LNCAP (cell line): ENCODE measurements around the gene INSRR.

Source experiments
- TF ChIP-seq, protein P1 (sequence below): fragments of 450-650 bp; IDR thresholded peaks from 2 replicates; pipeline ENCODE4 v1.5.1; 2017; ENCODE audit warnings: mild to moderate bottlenecking

The INSRR gene

DNA sequence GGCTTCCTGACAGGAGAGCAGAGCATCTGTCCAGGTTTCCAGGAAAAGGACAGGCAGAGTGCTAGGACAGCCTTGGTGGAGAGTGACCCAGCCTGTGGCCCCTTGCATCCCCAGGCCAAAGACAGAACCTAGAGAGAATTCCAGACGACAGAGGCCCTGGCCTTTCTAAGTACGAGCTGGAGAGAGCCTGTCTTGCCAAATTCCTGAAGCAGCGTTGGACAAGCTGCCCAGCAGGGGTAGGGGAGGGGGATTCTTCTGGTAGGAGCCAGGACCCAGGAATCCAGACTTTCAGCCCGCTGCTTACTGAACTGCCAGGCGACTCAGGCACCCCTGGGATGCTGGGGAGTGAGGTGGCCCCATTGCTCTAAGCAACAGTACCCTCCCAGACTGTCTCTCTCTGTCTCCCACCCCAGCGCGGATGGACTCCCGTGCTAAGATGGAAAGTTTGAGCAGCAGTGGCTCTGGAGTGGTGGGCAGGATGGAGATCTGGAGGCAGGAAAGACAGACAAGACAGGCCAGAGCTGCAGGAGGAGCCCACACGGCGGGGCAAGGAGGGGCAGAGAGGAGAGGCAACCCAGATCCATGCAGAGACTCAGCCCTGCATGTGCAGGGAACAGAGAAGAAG is 25.8 kb upstream of the INSRR start:
- TF ChIP-seq, protein P1, sequence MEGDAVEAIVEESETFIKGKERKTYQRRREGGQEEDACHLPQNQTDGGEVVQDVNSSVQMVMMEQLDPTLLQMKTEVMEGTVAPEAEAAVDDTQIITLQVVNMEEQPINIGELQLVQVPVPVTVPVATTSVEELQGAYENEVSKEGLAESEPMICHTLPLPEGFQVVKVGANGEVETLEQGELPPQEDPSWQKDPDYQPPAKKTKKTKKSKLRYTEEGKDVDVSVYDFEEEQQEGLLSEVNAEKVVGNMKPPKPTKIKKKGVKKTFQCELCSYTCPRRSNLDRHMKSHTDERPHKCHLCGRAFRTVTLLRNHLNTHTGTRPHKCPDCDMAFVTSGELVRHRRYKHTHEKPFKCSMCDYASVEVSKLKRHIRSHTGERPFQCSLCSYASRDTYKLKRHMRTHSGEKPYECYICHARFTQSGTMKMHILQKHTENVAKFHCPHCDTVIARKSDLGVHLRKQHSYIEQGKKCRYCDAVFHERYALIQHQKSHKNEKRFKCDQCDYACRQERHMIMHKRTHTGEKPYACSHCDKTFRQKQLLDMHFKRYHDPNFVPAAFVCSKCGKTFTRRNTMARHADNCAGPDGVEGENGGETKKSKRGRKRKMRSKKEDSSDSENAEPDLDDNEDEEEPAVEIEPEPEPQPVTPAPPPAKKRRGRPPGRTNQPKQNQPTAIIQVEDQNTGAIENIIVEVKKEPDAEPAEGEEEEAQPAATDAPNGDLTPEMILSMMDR: no peak

DNA sequence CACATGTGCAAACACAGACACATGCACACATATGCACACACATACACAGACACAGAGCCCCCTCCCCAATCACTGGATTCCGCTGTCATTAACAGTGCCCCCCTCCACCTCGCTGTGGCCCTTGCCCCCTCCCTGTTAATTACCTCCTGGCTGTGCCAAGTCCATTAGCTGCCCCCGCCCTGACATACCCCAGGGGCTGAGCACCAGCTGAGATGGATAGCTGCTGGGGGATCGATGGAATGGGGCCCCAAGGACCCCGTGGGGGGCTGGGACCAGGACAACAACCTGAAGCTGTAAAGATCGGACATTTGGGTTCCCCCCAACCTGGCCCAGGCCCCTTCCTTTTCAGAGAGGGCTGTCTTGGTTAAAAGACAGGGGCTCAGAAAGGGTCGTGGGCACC is 25.0 kb upstream of the INSRR start:
- TF ChIP-seq, protein P1: no peak

DNA sequence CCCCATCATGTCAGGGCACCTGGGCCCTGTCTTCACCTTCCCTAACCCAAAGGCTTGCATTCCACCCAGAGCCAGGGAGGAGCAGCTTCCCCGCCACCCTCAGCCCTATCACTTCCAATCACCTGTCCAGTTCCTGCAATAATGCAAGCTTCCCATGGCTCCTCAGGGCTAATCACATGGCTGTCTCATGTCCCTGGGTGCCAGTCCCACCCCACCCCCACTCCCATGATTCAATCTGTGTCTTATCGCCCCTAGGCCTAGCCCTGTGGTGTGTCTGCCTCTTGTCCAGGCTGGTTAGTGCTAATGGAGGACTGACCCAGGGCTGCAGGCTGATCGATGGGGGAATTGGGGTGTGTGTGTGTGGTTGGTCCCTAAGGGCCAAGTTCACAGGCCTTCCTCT is 23.6 kb upstream of the INSRR start:
- TF ChIP-seq, protein P1: no peak

DNA sequence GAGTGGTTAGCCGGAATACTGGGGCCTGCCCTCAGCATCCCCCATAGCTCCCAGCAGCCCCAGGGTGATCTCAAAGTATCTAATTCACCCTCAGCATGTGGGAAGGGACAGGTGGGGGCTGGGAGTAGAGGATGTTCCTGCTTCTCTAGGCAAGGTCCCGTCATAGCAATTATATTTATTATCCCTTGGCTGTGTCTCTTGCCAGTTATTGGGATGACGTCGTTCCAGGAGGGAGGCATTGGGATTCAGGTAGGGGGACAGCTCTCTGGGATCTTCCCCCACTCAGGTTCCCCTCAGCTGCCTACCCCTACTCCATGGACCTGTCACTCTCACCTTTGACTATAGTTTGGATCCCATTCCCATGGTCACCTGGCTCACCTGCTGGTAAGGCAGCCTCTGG is 22.7 kb upstream of the INSRR start:
- TF ChIP-seq, protein P1: no peak

DNA sequence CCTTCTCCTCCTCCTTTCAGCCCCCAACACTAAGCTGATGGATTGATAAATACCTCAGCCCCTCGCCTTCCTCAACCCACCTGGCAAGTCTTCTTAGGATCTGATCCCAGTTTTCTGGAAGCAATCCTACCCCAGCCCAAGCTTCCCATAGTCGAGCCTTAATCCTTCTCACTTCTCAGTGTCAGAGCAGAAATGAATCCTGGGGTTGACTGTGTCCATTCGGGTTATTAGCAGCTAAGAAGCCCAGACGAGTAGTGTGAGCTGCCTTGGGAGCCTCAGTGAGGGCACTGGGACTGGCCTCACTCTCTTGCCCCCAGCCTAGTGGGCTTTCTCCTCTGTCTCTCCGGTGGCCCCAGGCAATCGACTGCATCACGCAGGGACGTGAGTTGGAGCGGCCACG is 22.2 kb upstream of the INSRR start:
- TF ChIP-seq, protein P1: no peak

DNA sequence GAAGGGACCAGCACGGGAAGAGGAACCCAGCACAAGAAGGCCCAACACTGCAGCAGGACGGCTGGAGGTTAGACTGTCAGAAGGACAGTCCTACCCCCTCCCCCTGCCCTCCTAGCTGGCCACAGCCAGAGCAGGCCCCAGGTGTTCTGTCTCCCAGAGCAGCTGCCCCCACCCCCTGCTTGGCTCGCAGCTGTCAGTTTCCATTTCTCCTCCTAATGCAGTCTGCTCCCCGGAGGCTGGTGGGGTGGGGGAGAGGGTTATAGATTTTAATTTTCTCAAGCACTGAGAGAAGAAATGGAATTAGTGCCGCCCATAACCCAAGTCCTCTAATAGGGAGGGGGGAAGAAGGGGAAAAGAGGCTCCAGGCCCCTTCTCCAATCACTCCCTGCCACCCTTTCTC is 21.6 kb upstream of the INSRR start:
- TF ChIP-seq, protein P1: no peak

DNA sequence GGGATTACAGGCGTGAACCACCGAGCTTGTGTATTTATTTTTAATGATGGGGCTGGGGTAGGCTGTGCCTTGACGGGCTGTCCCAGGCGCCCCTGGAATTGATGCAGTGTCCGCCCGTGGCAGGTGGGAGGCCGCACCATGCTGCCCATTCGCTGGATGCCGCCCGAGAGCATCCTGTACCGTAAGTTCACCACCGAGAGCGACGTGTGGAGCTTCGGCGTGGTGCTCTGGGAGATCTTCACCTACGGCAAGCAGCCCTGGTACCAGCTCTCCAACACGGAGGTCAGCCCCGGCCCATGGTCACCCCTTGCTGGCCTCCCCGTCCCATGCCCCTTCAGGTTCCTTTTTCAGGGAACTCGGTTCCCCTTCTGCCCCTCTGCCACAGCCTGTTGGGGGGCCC is 21.0 kb upstream of the INSRR start:
- TF ChIP-seq, protein P1: no peak
